ENCODE data around the gene EFCAB6.

DNA sequence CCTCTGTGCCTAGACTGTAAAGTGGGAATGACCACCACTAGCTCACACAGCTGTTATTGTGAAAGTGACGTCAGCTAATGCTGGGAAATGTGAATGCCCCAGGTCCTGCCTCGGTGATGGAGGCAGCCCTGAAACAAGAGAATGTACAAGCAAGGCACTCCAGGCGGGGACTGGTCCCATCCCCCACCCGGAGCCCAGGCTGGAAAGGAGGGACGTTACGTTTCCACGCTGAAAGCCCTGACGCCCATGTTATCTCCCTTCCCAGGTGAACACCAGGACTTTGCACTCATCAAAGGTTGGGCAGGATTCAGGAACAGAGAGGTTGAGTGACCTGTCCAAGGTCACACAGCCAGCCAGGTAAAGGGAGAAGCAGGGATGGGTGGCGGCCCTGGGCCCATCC lies 49.4 kb upstream of the EFCAB6 start:
- TF ChIP-seq, protein P1, sequence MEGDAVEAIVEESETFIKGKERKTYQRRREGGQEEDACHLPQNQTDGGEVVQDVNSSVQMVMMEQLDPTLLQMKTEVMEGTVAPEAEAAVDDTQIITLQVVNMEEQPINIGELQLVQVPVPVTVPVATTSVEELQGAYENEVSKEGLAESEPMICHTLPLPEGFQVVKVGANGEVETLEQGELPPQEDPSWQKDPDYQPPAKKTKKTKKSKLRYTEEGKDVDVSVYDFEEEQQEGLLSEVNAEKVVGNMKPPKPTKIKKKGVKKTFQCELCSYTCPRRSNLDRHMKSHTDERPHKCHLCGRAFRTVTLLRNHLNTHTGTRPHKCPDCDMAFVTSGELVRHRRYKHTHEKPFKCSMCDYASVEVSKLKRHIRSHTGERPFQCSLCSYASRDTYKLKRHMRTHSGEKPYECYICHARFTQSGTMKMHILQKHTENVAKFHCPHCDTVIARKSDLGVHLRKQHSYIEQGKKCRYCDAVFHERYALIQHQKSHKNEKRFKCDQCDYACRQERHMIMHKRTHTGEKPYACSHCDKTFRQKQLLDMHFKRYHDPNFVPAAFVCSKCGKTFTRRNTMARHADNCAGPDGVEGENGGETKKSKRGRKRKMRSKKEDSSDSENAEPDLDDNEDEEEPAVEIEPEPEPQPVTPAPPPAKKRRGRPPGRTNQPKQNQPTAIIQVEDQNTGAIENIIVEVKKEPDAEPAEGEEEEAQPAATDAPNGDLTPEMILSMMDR (IDR thresholded peaks at IDR 0.05) = no peak
- TF ChIP-seq CEBPB (IDR thresholded peaks at IDR 0.05) = no peak
- TF ChIP-seq GATA3 (IDR thresholded peaks at IDR 0.05; ENCODE audit: borderline replicate concordance) = no peak
- TF ChIP-seq, protein P2, sequence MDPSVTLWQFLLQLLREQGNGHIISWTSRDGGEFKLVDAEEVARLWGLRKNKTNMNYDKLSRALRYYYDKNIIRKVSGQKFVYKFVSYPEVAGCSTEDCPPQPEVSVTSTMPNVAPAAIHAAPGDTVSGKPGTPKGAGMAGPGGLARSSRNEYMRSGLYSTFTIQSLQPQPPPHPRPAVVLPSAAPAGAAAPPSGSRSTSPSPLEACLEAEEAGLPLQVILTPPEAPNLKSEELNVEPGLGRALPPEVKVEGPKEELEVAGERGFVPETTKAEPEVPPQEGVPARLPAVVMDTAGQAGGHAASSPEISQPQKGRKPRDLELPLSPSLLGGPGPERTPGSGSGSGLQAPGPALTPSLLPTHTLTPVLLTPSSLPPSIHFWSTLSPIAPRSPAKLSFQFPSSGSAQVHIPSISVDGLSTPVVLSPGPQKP (IDR thresholded peaks at IDR 0.05; ENCODE audit: low read depth, low read length) = no peak
- no peak for TF ChIP-seq KDM5A (IDR thresholded peaks at IDR 0.05)
- TF ChIP-seq SMC3 (IDR thresholded peaks at IDR 0.05) = no peak
- no peak for TF ChIP-seq BHLHE40 (IDR thresholded peaks at IDR 0.05; ENCODE audit: low read depth, low read length)
- TF ChIP-seq, protein P3, sequence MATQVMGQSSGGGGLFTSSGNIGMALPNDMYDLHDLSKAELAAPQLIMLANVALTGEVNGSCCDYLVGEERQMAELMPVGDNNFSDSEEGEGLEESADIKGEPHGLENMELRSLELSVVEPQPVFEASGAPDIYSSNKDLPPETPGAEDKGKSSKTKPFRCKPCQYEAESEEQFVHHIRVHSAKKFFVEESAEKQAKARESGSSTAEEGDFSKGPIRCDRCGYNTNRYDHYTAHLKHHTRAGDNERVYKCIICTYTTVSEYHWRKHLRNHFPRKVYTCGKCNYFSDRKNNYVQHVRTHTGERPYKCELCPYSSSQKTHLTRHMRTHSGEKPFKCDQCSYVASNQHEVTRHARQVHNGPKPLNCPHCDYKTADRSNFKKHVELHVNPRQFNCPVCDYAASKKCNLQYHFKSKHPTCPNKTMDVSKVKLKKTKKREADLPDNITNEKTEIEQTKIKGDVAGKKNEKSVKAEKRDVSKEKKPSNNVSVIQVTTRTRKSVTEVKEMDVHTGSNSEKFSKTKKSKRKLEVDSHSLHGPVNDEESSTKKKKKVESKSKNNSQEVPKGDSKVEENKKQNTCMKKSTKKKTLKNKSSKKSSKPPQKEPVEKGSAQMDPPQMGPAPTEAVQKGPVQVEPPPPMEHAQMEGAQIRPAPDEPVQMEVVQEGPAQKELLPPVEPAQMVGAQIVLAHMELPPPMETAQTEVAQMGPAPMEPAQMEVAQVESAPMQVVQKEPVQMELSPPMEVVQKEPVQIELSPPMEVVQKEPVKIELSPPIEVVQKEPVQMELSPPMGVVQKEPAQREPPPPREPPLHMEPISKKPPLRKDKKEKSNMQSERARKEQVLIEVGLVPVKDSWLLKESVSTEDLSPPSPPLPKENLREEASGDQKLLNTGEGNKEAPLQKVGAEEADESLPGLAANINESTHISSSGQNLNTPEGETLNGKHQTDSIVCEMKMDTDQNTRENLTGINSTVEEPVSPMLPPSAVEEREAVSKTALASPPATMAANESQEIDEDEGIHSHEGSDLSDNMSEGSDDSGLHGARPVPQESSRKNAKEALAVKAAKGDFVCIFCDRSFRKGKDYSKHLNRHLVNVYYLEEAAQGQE (IDR thresholded peaks at IDR 0.05) = no peak
- TF ChIP-seq POLR2A (IDR thresholded peaks at IDR 0.05; ENCODE audit: low read length) = no peak
- TF ChIP-seq, protein P4, sequence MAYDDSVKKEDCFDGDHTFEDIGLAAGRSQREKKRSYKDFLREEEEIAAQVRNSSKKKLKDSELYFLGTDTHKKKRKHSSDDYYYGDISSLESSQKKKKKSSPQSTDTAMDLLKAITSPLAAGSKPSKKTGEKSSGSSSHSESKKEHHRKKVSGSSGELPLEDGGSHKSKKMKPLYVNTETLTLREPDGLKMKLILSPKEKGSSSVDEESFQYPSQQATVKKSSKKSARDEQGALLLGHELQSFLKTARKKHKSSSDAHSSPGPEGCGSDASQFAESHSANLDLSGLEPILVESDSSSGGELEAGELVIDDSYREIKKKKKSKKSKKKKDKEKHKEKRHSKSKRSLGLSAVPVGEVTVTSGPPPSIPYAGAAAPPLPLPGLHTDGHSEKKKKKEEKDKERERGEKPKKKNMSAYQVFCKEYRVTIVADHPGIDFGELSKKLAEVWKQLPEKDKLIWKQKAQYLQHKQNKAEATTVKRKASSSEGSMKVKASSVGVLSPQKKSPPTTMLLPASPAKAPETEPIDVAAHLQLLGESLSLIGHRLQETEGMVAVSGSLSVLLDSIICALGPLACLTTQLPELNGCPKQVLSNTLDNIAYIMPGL (CRISPR knock-in tag; IDR thresholded peaks at IDR 0.05; ENCODE audit: borderline replicate concordance) = no peak
- TF ChIP-seq POLR2AphosphoS2 (conservative IDR thresholded peaks at IDR 0.05; ENCODE audit: low read length) = no peak
- TF ChIP-seq RAD21 (conservative IDR thresholded peaks at IDR 0.05 in 1 of 2, IDR thresholded peaks at IDR 0.05 in 1 of 2) = no peak
- no peak for TF ChIP-seq RCOR1 (IDR thresholded peaks at IDR 0.05; ENCODE audit: low read depth, low read length)
- TF ChIP-seq JUNB (IDR thresholded peaks at IDR 0.05) = no peak
